Ecto neural progenitor cell (in vitro differentiated cells): ENCODE data around the gene SLC23A2.
"Not testable (repeated sequence)": the region's sequence is repeated elsewhere in the genome, so short reads cannot be mapped to it uniquely, and the experiment has no call there.

Source experiments
- DNase-seq: peaks from one replicate; pipeline ENCODE4 v3.0.0-alpha.2; 2018; ENCODE audit warnings: low spot score

The SLC23A2 gene

DNA sequence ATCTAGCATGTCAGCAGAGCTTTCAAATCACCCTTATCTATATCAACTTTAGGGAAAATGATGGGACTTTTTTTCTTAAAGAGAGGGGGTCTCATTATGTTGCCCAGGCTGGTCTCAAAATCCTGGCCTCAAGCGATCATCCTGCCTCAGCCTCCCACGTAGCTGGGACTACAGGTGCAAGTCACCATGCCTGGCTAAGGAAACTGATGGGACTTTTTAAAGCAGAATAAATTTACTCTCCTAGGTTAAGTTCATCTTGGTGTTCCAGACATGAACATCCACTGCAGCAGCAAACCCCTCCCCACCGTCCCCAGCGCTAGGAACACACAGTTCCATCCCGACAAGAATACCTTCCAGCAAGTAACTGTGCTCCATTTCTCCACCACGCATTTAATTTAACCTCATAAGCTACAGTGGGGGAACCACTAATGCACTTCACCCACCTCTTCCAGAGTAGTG is 64.9 kb downstream of the SLC23A2 start:
- DNase-seq, result no peak

GRCh38 chr20:4932061-4932460 is 69.2 kb downstream of the SLC23A2 start:
- DNase-seq, result no peak

DNA sequence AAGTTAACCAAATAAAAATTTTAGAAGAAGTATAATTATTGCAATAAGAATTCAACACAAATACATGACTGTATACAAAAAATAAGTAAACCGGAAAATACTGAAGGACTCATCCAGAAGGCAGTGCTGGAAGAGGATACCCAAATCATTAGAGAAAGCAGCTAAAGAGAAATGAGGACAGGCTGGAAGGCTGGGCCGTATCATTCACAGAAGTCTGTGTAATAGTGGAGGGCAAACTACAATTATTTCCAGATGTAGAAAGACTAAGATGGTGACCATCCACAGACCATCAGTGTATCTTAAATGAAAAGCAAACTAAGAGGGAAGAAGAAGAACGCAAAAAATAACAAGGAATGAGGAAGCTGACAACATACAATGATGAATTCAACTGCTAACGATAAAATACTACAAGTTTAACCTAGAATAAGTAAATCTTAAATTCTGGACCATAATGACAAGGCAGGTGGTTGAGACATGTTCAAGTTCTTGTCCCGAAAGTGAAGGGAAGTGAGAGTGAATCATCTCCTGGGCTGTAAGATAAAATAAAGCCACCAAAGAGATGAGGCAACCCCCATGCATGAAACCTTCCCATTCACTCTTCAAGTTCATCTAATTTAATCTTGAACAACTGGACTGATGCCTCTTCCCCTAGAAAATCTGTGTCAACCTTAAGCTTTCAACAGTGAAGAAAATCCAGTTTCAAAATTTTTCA is 71.5 kb downstream of the SLC23A2 start:
- DNase-seq, result no peak

DNA sequence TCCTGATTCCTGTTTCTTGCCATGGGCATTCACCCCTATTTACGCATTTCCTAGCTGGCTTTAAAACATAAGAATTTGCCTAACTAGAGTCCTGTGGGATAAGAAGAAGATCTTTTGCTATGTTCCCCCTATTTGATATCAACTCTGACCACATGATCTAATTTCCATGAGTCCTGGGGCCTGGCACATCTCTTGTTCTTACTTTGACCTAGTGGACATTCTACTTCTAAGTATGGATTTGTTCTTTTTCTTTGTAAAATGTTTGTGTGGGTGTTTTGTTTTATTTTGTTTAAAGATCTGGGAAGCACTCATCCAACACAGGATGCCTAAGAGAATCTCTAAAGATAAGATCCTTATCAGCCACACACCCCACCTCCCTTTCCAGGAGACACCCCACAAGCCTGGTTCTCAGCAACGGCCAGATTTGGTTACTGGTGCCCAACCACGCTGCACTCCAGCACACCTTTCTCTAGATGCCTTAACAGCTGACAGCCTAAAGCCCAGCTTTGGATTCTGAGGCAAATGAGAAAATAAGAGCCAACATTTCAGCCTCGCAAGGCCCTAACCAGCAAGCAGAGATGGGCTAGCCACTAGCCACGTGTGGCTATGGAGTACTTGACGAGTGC is 74.7 kb downstream of the SLC23A2 start:
- DNase-seq, result no peak

GRCh38 chr20:4925842-4926530 is 75.3 kb downstream of the SLC23A2 start:
- DNase-seq, result no peak

DNA sequence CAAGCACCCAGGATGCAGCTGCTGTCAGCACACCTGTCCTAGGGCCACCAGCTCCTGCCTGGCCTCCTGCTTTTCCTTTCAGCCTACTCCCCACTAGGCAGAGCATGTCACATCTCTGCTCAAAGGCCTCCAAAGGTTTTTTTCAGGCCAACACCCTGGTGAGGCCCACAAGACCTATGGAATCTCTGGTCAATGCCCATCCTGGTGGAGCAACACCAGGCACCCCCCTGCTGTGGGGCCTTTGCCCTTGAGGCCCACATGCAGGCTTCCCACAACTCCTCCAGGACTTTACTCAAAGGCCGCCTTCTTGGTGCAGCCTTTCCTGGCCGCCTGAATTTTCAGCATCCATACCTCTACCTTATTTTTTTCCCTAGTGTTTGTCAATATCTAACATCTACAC is 76.9 kb downstream of the SLC23A2 start:
- no peak for DNase-seq

GRCh38 chr20:4924032-4924431 is 77.3 kb downstream of the SLC23A2 start:
- DNase-seq, result no peak

- DNase-seq, result no peak
Observed at GRCh38 chr20:4922186-4922585, 79.1 kb downstream of the SLC23A2 start.

GRCh38 chr20:4921271-4921670 is 80.0 kb downstream of the SLC23A2 start:
- not testable (repeated sequence) for DNase-seq

DNA sequence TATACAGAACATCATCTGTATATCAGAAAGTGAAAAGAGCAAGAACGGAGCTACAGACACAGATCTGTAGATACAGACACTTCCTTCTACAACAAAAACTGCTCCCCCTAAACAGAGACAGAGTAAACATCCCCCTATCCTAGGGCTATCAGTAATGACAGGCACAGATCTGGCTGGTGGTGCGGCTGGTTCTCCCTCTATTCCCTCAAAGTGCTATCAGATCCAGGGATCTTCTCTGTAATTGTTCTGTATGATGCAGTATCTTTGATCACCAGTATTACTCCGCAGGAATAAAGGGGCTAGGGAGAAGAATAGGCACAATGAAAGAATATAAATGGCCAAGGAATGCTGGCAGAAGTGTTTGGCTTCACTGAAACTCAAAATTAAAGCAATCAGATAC is 80.7 kb downstream of the SLC23A2 start:
- no peak for DNase-seq

GRCh38 chr20:4920131-4920530 is 81.2 kb downstream of the SLC23A2 start:
- DNase-seq, result no peak

DNA sequence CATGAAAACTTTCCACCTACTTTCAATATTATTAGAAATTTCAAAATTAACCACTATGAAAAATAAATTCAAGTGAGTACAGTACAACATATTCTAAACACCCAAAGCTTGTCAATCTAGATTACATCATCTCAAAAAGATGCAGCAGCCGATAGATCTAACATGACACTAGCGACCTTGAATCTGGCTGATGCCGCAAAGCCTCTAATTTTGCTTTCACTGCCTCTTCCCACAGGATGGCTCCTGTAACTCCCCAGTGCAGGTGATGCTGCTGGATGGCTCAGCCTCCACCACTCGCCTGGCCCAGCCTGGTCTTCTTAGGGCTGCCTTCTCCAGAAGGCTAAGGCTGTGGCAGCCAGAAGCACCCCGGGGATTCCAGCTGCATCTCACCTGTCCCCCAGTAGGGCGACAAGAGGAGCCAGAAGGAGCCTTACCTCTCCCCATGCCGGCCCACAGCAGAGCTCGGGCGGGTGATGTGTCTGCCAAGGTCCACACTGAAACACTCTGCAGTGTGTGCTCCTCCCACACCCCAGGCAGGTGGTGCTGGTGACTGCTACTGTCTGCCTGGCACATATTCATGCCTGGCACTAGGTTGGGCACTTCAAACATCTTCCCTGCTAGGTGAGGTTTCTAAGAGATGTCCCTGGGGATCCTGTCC is 82.1 kb downstream of the SLC23A2 start:
- no peak for DNase-seq

- DNase-seq, result no peak
Observed at GRCh38 chr20:4918473-4918872, 82.8 kb downstream of the SLC23A2 start.

DNA sequence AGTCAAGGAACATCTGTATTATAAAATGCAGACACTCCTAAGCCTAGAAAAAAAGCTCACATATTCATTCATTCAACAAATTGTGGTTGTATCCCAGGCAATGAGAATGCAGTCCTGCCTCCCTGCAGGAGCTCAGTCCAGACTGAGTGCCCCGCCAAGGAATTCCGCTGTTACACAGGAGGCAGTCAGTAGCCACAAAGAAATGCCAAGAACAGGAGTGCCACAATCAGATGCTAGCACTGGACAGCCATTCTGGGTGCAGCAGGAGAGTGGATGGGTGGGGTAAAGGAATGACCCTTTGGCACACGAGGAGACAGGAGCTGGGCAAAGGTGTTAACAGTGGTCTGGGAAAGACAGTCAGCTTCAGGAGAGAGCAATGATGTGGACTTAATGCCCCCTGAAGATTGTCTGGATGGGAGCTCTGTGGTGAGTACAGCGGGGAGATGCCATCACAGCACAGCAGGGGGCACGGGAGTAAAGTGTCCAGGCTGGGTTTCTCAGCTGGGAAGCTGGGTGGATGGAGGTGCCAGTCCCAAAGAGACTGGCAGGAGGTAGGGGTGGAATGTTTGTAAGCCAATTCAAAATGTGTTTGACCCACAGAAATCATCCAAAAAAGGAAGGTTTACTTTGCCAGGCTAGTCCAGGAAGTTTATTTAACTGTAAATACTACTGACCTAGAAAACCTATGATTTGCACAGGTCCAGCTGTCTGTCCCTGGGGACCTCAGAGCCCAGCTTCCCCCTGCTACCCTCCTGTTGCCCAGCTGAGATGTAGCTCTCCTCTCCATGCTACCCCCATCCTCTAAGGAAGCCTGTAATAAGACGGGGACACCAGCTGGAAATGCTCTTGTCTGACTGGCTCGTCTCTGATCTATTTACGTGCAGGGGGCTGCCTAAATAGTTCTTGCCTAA is 84.1 kb downstream of the SLC23A2 start:
- no peak for DNase-seq

DNA sequence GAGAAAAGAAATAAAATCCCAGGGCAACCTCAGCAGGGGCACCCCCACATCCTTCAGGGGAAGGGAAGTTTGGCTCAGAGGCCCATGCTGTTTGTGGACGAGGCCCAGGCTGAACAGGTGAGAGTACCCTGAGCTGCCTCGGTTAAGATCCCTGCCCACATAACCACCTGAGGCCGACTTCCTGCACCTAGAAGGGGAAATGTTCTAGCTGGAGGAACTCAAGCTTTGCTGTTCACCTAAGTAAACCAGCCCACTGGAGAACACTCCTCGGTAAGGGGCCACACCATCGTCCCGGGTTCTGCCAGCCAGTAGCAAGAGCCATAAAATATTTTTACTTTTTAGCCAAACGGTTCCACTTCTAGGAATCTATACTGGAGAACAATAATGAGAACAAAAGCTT is 88.2 kb downstream of the SLC23A2 start:
- no peak for DNase-seq

- no peak for DNase-seq
Observed at GRCh38 chr20:4912380-4913142, 88.7 kb downstream of the SLC23A2 start.

- no peak for DNase-seq
Observed at GRCh38 chr20:4910951-4911350, 90.4 kb downstream of the SLC23A2 start.

DNA sequence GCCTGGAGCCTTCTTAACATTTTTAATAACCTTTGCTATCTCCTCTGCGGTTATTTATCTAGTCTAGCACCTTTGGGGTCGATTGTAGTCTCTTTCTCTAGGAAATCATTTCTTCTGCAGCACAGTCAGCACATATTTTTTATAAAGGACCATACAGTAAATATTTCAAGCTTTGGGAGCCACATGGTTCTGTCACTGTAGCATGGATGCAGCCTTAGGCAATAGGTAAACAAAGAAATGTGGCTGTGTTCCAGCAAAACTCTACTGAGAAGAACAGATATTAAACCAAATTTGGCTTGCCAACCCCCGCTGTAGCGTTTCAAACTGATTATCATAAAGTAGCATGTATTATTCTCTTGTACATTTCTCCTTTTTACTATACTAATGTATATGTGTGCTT is 95.7 kb downstream of the SLC23A2 start:
- DNase-seq, result no peak

DNA sequence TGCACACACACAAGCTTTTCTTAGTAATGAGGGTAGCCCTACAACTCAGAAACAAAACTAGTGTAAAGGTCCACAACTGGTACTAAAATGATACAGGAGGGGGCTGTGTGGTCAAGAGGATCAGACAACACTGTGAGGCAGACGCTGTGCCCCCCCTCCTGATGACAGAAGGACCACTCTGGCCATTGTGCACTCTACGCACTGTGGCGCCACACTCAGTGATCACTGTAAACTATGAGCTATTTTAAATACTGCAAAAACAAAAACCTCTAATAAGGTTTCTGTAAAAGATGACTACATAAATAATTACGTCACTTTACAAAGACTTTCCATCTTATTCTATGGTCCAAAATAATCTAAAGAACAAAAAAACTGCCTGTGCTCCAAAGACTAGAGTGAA is 96.1 kb downstream of the SLC23A2 start:
- DNase-seq, result no peak

- DNase-seq, result no peak
Observed at GRCh38 chr20:4904127-4904860, 97.0 kb downstream of the SLC23A2 start.
